GM19035 (cell line): ENCODE measurements around the gene HTR3E.
"Not testable (repeated sequence)": the region's sequence is repeated elsewhere in the genome, so short reads cannot be mapped to it uniquely, and the experiment has no call there.

Experiments
- ATAC-seq: cut with Tn5 transposase; IDR thresholded peaks from one replicate; pipeline ENCODE4 v1.9.1; 2021; ENCODE audit not compliant: unreplicated experiment

Gene HTR3E

GRCh38 chr3:184110316-184110725 lies 13.5 kb downstream of the HTR3E start:
- ATAC-seq: no peak

- no peak for ATAC-seq
Observed at GRCh38 chr3:184116017-184116416, 19.2 kb downstream of the HTR3E start.

- ATAC-seq: no peak
Observed at GRCh38 chr3:184117636-184118035, 20.8 kb downstream of the HTR3E start.

GRCh38 chr3:184121031-184121430 lies 24.2 kb downstream of the HTR3E start:
- ATAC-seq: not testable (repeated sequence)

GRCh38 chr3:184126006-184126405 lies 29.1 kb downstream of the HTR3E start:
- ATAC-seq: no peak

- no peak for ATAC-seq
Observed at GRCh38 chr3:184129012-184129411, 32.1 kb downstream of the HTR3E start.

- ATAC-seq: no peak
Observed at GRCh38 chr3:184132945-184133344, 36.1 kb downstream of the HTR3E start.

- ATAC-seq: peak; percentile 19
Observed at GRCh38 chr3:184133840-184134745, 37.2 kb downstream of the HTR3E start.

GRCh38 chr3:184134746-184135148 lies 37.9 kb downstream of the HTR3E start:
- ATAC-seq: no peak

- peak; percentile 86 for ATAC-seq
Observed at GRCh38 chr3:184135149-184135910, 38.5 kb downstream of the HTR3E start, which contains the start of gene EIF2B5. Gene EIF2B5 (plus strand): TSS chr3:184135358. CDS start chr3:184135386, 28 bp downstream.

- no peak for ATAC-seq
Observed at GRCh38 chr3:184135911-184136260, 39.0 kb downstream of the HTR3E start.

GRCh38 chr3:184140436-184140835 lies 43.6 kb downstream of the HTR3E start:
- no peak for ATAC-seq

- ATAC-seq: no peak
Observed at GRCh38 chr3:184142199-184142598, 45.3 kb downstream of the HTR3E start.

GRCh38 chr3:184143327-184143726 lies 46.5 kb downstream of the HTR3E start:
- no peak for ATAC-seq

- ATAC-seq: no peak
Observed at GRCh38 chr3:184144505-184144904, 47.6 kb downstream of the HTR3E start.

- ATAC-seq: no peak
Observed at GRCh38 chr3:184145111-184145524, 48.3 kb downstream of the HTR3E start.

GRCh38 chr3:184145751-184146270 lies 48.9 kb downstream of the HTR3E start:
- ATAC-seq: no peak

GRCh38 chr3:184148076-184148475 lies 51.2 kb downstream of the HTR3E start:
- ATAC-seq: no peak

- no peak for ATAC-seq
Observed at GRCh38 chr3:184149123-184149522, 52.3 kb downstream of the HTR3E start.

- ATAC-seq: not testable (repeated sequence)
Observed at GRCh38 chr3:184149770-184150169, 52.9 kb downstream of the HTR3E start.

GRCh38 chr3:184154885-184155643 lies 58.2 kb downstream of the HTR3E start, which contains the start of gene DVL3:
Gene DVL3 (plus strand): TSS chr3:184155377. CDS start chr3:184155636, 259 bp downstream.
- ATAC-seq: peak; percentile 87
